Skin epidermis (tissue), 12 donors: ENCODE results near the gene INVS.
"Not testable (repeated sequence)": the region's sequence is repeated elsewhere in the genome, so short reads cannot be mapped to it uniquely, and the experiment has no call there.

Experiments
- H3K27ac ChIP-seq, 21 experiments: fragments of 200-600 bp; sonication (generic) in 11 of 21; one replicate each; pipeline ENCODE4 v1.5.0; 2020; ENCODE audit warnings: mild to moderate bottlenecking in 3 of 21, inconsistent platforms in 2 of 21, moderate library complexity in 2 of 21
- H3K4me3 ChIP-seq, 7 experiments: fragments of 200-600 bp; sonication (generic) in 2 of 7; one replicate each; pipeline ENCODE4 v1.5.0; 2020; ENCODE audit warnings: inconsistent platforms in 2 of 7, mild to moderate bottlenecking in 2 of 7, moderate library complexity in 1 of 7

Gene INVS

GRCh38 chr9:100098887-100099721 is at the start of gene INVS, which contains the start of gene ERP44:
INVS (plus strand) TSS chr9:100099243; CDS start chr9:100104522, 5,279 bp downstream.
ERP44 (minus strand) TSS chr9:100099000; CDS start chr9:100098840, 160 bp downstream.
- peak within 1 kb of the TSS; percentile 59 to 96 (median 85) for H3K4me3 ChIP-seq
- H3K27ac ChIP-seq = peak within 1 kb of the TSS; percentile 56 to 94 (median 88)

GRCh38 chr9:100049551-100049950 is 49.5 kb upstream of the INVS start:
- H3K27ac ChIP-seq = no peak overlapping the region
- H3K4me3 ChIP-seq = no peak overlapping the region

DNA sequence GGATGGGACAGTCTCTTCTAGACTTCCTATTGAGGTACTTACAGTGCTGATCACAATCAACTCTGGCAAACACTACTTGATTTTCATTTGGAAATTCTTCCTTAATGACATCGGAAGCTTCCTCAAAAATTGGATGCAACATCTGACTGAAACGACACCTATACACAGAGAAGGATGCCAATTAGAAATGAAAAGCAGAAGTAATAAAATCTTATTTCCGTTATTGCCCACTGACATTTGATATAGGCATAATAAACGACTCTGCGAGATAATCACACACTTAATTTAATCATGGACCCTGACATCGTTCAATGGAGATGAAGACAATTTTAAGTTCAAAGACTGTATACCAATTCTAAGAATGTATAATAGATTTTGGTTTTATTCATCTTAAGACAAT is 46.7 kb upstream of the INVS start:
- Histone ChIP-seq H3K27ac (no peak overlapping the region), H3K4me3 (no peak overlapping the region)

GRCh38 chr9:100056561-100056960 is 42.5 kb upstream of the INVS start:
- Histone ChIP-seq H3K4me3 (no peak overlapping the region), H3K27ac (no peak overlapping the region)

GRCh38 chr9:100057624-100058023 is 41.4 kb upstream of the INVS start:
- H3K27ac ChIP-seq = no peak overlapping the region
- no peak overlapping the region for H3K4me3 ChIP-seq

GRCh38 chr9:100058699-100059579 is 40.1 kb upstream of the INVS start:
- Histone ChIP-seq H3K4me3 (no peak overlapping the region), H3K27ac (no peak overlapping the region)

DNA sequence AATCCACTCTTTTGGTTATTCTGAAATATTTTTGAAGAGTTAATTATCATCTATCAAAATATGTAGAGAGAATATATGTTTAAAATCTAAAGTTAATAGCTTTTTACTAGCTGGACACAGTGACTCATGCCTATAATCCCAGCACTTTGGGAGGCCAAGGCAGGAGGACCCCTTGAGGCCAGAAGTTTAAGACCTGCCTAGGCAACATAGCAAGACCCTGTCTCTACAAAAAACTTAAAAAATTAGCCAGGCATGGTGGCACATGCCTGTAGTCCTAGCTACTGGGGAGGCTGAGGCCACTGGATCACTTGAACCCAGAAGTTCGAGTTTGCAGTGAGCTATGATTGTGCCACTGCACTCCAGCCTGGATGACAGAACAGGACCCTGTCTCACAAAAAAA is 36.4 kb upstream of the INVS start:
- H3K27ac ChIP-seq, H3K4me3 ChIP-seq: not testable (repeated sequence)

- H3K27ac ChIP-seq = no peak overlapping the region
- H3K4me3 ChIP-seq = no peak overlapping the region
Measured at GRCh38 chr9:100063185-100063584, 35.9 kb upstream of the INVS start.

DNA sequence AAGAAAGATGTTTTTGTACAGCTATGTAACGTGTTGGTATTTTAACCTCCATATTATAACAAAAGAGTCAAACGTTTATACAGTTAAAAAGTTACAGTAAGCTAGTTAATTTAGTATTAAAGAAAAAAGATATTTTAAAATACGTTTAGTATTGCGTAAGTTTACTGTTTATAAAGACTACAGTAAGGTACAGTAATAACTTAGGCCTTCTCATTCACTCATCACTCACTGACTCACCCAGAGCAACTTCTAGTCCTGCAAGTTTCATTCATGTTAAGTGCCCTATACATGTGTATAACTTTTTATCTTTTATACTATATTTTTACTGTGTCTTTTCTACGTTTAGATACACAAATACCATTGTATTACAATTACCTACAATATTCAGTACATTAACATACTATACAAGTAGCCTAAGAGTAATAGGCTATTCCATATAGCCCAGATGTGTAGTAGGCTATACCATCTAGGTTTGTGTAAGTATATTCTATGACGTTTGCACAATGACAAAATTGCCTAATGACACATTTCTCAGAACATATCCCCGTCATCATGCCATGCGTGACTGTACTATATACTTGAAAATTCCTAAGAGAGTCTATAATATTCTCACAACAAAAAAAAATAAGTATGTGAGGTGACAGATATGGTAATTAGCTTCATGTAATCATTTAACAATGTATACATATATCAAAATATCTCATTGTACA is 34.0 kb upstream of the INVS start:
- Histone ChIP-seq H3K4me3 (no peak overlapping the region), H3K27ac (no peak overlapping the region)

DNA sequence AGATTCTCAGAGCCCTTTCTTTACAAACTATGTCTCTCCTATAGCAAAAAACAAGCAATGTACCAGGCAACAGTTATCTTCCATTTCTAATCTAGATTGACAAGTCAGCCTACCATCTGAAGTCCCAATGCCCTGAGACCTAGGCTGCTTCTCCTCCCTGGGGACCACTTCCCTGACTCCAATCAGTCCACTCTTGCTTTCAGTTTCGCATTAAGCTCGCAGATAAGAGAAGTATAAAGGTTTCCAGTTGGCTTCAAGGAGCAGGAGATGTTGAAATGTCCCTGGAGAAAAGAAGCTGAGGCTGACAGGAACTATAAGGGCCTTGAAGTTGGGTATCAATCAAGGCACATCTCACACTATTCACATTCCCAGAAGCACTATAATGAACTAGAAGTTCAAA is 32.5 kb upstream of the INVS start:
- no peak overlapping the region for H3K27ac ChIP-seq
- H3K4me3 ChIP-seq = no peak overlapping the region

GRCh38 chr9:100067990-100068389 is 31.1 kb upstream of the INVS start:
- not testable (repeated sequence) for H3K4me3 ChIP-seq

DNA sequence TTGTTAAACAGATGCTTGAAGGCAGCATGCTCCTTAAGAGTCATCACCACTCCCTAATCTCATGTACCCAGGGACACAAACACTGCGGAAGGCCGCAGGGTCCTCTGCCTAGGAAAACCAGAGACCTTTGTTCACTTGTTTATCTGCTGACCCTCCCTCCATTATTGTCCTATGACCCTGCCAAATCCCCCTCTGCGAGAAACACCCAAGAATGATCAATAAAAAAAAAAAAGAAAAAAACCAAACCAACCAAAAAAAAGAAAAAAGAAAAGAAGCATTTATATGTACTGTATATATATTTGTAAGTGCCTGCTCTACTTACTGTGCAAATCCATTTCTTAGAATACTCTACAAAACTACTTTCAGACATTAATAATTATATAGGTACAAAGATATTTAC is 30.0 kb upstream of the INVS start:
- H3K4me3 ChIP-seq, H3K27ac ChIP-seq: not testable (repeated sequence)

More at GRCh38 chr9:100067990-100068389, 31.1 kb upstream of the INVS start:
- not testable (repeated sequence) for H3K27ac ChIP-seq

DNA sequence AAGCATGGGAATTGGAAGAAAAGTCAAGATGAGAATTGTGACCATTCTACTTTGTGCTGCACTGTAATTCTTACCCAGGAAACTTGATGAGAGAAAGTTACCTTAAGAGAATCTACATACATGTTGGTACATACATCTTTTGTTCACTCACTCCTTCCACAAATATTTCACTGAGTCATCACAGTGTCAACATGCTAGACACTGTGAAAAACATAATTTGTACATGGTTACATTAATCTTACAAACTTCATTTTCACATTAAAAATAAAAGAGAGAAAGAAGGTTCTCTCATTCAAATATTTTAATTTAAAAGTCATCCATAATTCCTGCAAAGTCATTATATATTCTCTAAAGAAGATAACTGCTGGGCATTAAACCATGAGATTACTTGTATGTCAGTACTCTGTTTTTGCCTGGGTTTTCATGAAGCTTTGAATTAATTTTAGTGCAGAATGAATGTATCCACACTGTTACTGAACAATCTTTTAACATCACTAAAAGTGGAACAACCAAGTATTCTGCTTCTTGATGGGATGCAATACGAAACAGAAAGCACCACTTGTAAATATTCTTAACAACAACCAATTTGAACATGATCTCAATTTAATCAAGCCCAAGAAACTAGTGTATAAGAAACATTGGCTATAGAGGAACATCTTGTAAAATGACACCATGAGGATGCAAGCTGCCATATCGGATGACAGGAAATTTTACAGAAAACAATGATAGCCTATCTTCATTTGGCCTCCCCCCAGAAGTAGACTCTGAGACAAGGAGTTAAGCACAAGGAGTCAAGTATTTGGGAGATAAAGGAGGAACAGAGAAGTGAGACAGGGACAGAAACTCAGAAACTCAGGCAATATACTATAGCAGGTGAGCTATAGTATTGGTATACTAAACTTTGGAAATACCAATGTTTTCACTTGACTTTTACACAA is 28.7 kb upstream of the INVS start:
- Histone ChIP-seq H3K27ac (no peak overlapping the region), H3K4me3 (no peak overlapping the region)

DNA sequence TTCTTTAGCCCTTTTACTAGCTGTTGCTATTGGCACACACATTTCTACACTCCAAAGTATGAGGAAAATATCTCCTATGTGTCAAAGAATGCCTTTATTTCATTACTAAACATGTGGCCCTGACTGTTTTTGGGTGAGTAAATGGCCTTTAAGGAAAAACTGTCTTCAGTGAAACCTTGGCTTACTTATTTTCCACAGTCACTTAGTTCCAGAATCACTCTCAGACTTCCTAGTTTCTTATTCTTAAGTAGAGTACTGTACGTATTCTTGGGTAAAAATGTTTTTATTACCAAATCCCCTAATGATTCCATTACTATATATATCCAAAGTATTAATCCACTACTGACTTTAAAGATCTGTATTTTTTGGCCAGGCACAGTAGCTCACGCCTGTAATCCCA is 27.8 kb upstream of the INVS start:
- Histone ChIP-seq H3K4me3 (no peak overlapping the region), H3K27ac (no peak overlapping the region)

DNA sequence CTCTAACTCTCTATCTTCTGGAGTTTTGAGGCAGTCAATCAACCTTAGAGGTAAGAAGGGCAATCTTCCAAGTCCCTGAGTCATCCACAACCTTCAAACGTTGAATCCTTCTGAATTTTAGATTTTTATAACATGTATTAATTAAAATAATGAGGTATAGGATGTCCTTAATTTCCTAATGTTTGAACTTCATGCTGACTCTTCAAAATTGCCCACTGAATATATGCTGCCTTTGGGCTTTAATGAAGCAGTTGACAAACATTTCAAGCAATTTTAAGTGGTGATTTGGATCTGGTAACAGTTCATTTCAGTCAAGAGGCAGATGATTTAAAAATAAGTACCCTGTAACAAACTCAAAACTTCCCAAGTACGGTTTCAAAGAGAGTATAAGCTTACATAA is 26.2 kb upstream of the INVS start:
- H3K4me3 ChIP-seq = no peak overlapping the region
- no peak overlapping the region for H3K27ac ChIP-seq

GRCh38 chr9:100074093-100074492 is 24.9 kb upstream of the INVS start:
- H3K4me3 ChIP-seq = no peak overlapping the region
- no peak overlapping the region for H3K27ac ChIP-seq

GRCh38 chr9:100074989-100075388 is 24.1 kb upstream of the INVS start:
- Histone ChIP-seq H3K4me3 (no peak overlapping the region), H3K27ac (no peak overlapping the region)

- not testable (repeated sequence) for H3K27ac ChIP-seq, H3K4me3 ChIP-seq
Measured at GRCh38 chr9:100076256-100076655, 22.8 kb upstream of the INVS start.

GRCh38 chr9:100082782-100083181 is 16.3 kb upstream of the INVS start:
- Histone ChIP-seq H3K4me3 (no peak overlapping the region), H3K27ac (no peak overlapping the region)
